DMS53 treated with DMSO at 0.1 percent for 48 hours (cell line): ENCODE results near the gene B4GALNT4.
"Not testable (repeated sequence)": the region's sequence is repeated elsewhere in the genome, so short reads cannot be mapped to it uniquely, and the experiment has no call there.

Experiments
- DNase-seq: peaks from one replicate; lab custom pipeline; 2025; ENCODE audit not compliant: unreplicated experiment; lab: John Stamatoyannopoulos, UW

B4GALNT4 gene, protein sequence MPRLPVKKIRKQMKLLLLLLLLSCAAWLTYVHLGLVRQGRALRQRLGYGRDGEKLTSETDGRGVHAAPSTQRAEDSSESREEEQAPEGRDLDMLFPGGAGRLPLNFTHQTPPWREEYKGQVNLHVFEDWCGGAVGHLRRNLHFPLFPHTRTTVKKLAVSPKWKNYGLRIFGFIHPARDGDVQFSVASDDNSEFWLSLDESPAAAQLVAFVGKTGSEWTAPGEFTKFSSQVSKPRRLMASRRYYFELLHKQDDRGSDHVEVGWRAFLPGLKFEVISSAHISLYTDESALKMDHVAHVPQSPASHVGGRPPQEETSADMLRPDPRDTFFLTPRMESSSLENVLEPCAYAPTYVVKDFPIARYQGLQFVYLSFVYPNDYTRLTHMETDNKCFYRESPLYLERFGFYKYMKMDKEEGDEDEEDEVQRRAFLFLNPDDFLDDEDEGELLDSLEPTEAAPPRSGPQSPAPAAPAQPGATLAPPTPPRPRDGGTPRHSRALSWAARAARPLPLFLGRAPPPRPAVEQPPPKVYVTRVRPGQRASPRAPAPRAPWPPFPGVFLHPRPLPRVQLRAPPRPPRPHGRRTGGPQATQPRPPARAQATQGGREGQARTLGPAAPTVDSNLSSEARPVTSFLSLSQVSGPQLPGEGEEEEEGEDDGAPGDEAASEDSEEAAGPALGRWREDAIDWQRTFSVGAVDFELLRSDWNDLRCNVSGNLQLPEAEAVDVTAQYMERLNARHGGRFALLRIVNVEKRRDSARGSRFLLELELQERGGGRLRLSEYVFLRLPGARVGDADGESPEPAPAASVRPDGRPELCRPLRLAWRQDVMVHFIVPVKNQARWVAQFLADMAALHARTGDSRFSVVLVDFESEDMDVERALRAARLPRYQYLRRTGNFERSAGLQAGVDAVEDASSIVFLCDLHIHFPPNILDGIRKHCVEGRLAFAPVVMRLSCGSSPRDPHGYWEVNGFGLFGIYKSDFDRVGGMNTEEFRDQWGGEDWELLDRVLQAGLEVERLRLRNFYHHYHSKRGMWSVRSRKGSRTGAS

GRCh38 chr11:369336-370018 is at the start of gene B4GALNT4:
Gene B4GALNT4, plus strand, starts transcription at chr11:369499. Its CDS starts 305 bp downstream, at chr11:369804.
- no peak for DNase-seq

GRCh38 chr11:319888-320273 is 49.4 kb upstream of the B4GALNT4 start:
- not testable (repeated sequence) for DNase-seq

GRCh38 chr11:324156-324555 is 45.1 kb upstream of the B4GALNT4 start:
- DNase-seq, result no peak

- not testable (repeated sequence) for DNase-seq
These were observed 44.4 kb upstream of the B4GALNT4 start for GRCh38 chr11:324593-325517.

DNA sequence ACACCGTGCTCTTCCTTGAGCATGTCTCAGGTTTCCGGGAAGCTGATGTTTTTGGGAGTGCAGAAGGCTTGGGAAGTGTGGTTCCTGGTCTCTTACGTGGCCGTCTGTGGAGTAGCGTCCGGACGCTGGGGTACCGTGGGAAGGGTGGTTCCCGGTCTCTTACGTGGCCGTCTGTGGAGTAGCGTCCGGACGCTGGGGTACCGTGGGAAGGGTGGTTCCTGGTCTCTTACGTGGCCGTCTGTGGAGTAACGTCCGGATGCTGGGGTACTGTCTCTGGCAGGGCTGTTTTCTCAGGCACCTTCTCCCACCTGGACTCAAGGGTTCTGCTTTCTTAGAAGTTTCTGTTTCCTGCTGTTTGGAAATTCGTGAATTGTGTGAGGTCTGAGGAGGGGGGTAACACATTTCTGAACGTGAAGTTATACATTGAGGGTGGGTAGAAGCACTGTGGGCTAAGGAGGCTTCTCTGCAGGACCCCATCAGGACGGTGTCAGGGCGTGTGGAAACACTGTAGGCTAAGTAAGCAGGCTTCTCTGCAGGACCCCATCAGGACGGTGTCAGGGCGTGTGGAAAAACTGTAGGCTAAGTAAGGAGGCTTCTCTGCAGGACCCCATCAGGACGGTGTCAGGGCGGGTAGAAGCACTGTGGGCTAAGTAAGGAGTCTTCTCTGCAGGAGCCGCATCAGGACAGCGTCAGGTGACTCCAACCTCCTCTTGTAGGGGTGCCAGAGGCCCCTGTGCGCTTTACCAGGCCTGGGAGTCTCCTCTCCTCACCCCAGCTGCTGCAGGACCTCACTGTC is 43.3 kb upstream of the B4GALNT4 start:
- DNase-seq, result no peak

DNA sequence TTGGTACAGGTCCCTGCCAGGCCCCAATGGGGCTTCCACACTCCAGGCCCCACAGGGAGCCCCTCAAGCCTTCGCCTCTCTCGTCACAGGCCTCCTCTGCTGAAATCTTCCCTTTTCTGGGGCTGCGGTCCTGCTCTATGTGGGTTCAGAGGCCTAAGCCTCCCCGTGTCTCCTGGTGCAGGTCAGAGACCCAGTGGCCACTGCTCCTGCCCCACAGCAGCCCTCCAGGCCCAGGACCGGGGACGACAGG is 42.8 kb upstream of the B4GALNT4 start:
- DNase-seq, result no peak

- DNase-seq, result no peak
These were observed 42.3 kb upstream of the B4GALNT4 start for GRCh38 chr11:326842-327580.

DNA sequence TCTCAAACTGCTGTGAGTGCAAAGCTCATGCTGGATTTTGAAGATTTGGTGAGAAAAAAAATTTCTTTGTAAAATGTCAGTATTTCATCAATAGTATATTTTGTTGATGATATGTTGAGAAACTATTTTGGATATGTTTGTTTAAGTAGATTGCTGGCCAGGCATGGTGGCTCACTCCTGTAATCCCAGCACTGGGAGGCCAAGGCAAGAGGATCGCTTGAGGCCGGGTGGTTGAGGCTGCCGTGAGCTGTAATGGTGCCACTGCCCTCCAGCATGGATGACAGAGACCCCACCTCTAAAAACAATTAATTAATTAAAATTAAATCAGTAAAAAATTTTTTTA is 41.7 kb upstream of the B4GALNT4 start:
- no peak for DNase-seq

DNA sequence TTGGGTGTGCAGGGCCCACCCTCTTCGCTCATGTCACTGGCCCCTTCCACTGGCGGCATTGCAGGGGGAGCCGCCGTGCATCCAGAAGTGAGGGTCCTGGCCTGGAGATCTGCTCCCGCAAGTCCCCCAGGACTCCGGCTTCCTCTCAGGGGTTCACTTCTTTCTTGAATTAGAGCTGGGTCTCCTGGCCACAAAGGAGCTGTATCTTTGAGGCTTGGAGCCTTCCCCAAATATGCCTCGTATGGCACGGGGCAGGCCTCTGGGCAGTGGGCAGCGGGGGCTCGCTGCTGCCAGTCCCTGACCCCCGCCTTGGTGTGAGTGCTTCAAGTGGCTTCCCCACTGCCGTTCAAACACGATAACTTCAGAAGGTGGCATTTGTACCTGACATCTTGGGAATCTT is 41.3 kb upstream of the B4GALNT4 start:
- no peak for DNase-seq

- not testable (repeated sequence) for DNase-seq
These were observed 40.7 kb upstream of the B4GALNT4 start for GRCh38 chr11:328516-329100.

- DNase-seq, result no peak
These were observed 39.4 kb upstream of the B4GALNT4 start for GRCh38 chr11:329886-330253.

GRCh38 chr11:330307-330693 is 39.0 kb upstream of the B4GALNT4 start:
- no peak for DNase-seq

- no peak for DNase-seq
These were observed 38.5 kb upstream of the B4GALNT4 start for GRCh38 chr11:330694-331357.

DNA sequence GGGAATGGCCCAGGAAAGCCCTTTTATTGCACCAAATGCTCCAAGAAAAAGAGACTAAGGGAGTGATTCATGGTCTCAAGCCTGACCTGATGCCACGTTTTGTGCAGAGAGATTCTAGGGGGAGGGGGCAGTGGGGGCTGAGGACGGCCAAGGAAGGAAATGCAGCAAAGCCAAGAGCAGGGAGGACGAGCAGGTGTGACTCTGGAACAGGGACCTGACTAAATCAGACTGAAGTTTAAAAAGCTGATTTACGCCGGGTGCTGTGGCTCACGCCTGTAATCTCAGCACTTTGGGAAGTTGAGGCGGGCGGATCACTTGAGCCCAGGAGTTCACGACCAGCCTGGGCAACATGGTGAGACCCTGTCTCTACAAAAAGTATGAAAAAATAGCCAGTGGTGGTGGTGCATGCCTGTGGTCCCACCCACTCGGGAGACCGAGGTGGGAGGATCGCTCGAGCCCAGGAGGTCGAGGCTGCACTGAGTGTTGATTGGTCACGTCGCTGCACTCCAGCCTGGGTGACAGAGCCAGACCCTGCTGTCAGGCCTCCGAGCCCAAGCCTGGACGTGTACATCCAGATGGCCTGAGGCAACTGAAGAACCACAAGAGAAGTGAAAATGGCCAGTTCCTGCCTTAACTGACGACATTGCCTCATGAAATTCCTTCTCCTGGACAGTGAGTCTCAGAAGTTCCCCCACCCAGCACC is 37.8 kb upstream of the B4GALNT4 start:
- DNase-seq, result no peak

- DNase-seq, result no peak
These were observed 36.4 kb upstream of the B4GALNT4 start for GRCh38 chr11:332651-333480.

GRCh38 chr11:333616-334263 is 35.6 kb upstream of the B4GALNT4 start:
- DNase-seq, result not testable (repeated sequence)
